GM21390 (cell line): ENCODE measurements around the gene INSC.
A peak's percentile ranks its signal among the peaks of the same experiment; 100 is the strongest.
"Not testable (repeated sequence)": the region's sequence is repeated elsewhere in the genome, so short reads cannot be mapped to it uniquely, and the experiment has no call there.

Experiments used
- ATAC-seq: cut with Tn5 transposase; IDR thresholded peaks from one replicate; pipeline ENCODE4 v1.9.1; 2021; ENCODE audit not compliant: unreplicated experiment

Gene INSC

GRCh38 chr11:15114501-15115475 lies at the start of gene INSC:
Gene INSC (plus strand): TSS chr11:15114923. CDS start chr11:15149175, 34,252 bp downstream.
- ATAC-seq = no peak

- ATAC-seq = not testable (repeated sequence)
Measured at GRCh38 chr11:15069751-15070150, 45.0 kb upstream of the INSC start.

GRCh38 chr11:15071556-15072255 lies 43.0 kb upstream of the INSC start:
- ATAC-seq = no peak

- no peak for ATAC-seq
Measured at GRCh38 chr11:15072551-15073143, 42.1 kb upstream of the INSC start.

- no peak for ATAC-seq
Measured at GRCh38 chr11:15073361-15074205, 41.1 kb upstream of the INSC start, which contains the start of gene CALCB. Gene CALCB (plus strand): TSS chr11:15073593. CDS start chr11:15074719, 1,126 bp downstream.

- peak; percentile 94 for ATAC-seq
Measured at GRCh38 chr11:15074206-15075161, 40.2 kb upstream of the INSC start.

GRCh38 chr11:15075162-15075526 lies 39.6 kb upstream of the INSC start:
- no peak for ATAC-seq

- no peak for ATAC-seq
Measured at GRCh38 chr11:15091175-15091574, 23.5 kb upstream of the INSC start.

- no peak for ATAC-seq
Measured at GRCh38 chr11:15091625-15092024, 23.1 kb upstream of the INSC start.

- ATAC-seq = peak; percentile 70
Measured at GRCh38 chr11:15093432-15093831, 21.3 kb upstream of the INSC start.

- ATAC-seq = no peak
Measured at GRCh38 chr11:15095736-15096228, 18.9 kb upstream of the INSC start.

- no peak for ATAC-seq
Measured at GRCh38 chr11:15097411-15097810, 17.3 kb upstream of the INSC start.

GRCh38 chr11:15099267-15099666 lies 15.5 kb upstream of the INSC start:
- ATAC-seq = no peak

- peak; percentile 81 for ATAC-seq
Measured at GRCh38 chr11:15101072-15101709, 13.5 kb upstream of the INSC start.

GRCh38 chr11:15104166-15104565 lies 10.6 kb upstream of the INSC start:
- ATAC-seq = no peak

GRCh38 chr11:15106201-15106965 lies 8.3 kb upstream of the INSC start:
- no peak for ATAC-seq

- peak; percentile 79 for ATAC-seq
Measured at GRCh38 chr11:15107730-15108515, 6.8 kb upstream of the INSC start.
